HG03432 (cell line): ENCODE results near the gene RAD52.

Source experiments
- ATAC-seq: cut with Tn5 transposase; IDR thresholded peaks from one replicate; pipeline ENCODE4 v1.9.1; 2021; ENCODE audit warnings: mild to moderate bottlenecking, moderate library complexity; ENCODE audit not compliant: unreplicated experiment

Gene RAD52

DNA sequence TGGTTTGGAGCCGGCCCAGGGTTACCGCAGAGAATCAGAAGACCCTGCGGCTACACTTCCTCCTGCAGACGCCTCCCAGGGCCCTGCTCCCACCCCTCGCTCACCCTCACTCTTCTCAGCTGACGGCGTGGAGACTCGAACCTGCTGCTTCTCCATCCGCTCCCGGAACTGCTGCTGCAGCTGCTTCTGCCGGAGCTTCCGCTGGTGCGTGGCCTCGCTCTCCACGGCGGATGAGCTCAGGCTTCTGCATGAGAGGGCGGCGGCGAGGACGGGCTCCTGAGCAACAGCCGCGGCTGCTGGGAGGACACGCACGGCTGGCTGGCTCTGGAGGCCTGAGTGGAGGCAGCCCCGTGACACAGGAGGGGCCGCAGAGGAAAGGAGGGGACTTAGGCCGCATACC is 33.3 kb downstream of the RAD52 start:
- no peak for ATAC-seq

DNA sequence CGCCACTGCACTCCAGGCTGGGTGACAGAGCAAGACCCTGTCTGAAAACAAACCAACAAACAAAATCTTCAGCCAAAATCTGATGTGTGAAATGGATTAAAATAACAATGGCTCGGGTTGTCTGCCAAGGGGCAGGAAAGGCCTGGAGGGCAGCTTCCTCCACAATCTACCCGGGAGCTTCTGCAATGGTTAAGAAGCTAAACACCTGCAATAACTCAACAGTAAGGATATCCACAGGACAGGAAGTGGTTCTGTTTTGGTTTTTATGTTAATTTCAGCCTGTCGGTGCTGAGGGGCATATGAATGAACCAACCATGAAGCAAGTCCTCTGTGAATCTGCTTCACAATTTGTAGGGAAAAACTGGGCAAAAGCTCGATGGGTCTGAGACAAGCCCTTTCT is 34.4 kb downstream of the RAD52 start:
- no peak for ATAC-seq

DNA sequence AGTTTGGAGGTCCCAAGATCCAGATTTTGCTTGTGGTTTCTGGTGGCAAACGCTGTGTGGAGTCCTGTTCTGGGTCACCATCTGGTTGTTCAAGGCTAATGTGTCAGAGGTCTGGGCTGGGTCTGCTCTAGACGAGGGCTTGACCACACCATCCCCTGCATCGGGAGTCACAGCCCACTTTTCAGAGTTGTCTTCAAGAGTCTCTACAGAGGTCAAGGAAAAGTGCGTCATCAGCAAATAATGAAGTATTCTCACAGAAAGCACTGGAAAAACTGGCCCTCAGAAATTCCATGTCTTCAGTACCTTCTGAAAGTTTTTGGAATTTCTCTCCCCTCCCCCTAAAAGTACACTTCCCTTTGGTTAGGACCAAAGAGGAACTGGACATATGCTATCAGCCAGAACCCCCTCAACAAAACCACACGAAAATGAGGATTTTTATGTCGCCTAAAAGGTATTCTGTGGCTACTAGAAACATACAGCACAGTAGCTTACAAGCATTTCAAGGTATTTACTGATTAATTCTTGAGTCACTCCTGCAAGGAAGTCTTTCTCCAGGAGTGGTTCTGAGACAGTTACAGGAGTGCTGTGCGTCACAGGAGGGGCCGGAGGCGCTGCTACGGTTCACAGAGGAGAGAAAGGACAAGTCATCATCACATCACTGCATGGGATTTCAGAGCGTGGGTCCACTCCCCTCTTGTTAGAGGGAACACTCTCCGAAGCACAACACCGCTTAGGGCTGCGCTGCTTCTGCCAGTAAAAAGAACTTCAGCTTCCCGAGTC is 35.4 kb downstream of the RAD52 start:
- ATAC-seq = no peak

DNA sequence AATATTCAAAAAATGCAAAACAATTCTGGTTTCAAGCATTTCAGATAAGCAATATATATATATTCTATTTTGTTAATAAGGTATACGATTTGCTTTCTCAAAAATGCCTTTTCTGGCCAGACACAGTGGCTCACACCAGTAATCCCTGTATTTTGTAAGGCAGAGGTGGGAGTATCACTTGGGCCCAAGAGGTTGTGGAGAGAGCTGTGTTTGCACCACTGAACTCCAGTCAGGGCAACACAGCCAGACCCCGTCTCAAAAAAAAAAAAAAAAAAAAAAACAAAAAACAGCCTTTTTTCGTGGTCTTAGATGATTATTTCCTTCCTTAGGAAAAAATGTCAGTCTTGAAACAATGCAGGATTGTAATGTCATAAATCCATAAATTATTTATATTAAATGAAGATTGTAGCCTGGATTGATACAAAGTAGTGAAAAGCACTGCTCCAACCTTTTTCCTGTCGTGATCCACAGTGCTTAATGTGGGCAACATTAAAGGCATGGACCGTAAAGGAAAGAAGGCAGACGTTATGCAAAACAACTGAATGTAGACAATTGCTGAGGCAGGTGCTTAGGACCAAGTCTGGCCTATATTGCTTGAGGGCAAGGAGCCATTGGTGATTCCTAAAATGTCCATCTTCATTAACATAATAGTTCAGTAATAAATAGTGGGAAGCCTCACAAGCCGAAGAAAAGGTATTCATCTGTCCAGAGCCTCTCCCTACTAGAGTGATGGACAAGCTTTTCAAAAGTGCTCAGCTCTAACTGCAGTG is 36.8 kb downstream of the RAD52 start:
- no peak for ATAC-seq

DNA sequence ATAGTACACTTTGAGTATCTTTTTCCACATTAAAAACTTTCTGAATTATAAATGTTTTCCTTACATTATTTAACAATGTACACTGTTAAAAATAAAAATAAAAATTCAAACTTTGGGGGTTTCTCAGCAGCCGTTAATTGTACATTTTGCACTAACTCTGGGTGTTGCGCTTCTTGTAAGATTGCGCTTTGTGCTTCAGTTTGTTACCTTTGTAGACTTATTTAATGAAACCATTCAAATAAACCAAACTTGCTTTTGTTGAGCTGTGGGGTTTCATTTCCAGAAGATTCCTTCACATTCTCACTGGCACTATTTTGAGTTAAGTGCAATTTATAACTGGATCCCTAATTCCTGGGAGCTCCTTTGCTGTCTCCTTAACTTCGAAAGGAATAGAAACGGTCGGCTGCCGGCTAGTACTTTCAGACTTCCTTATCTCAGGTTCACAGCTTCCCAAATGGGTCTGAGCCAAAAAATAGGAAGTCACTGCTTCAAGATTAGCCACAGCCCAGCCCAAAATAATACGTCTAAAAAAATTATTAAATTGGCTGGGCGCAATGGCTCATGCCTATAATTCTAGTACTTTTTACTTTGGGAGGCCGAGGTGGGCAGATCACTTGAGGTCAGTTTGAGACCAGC is 38.2 kb downstream of the RAD52 start:
- ATAC-seq = no peak

DNA sequence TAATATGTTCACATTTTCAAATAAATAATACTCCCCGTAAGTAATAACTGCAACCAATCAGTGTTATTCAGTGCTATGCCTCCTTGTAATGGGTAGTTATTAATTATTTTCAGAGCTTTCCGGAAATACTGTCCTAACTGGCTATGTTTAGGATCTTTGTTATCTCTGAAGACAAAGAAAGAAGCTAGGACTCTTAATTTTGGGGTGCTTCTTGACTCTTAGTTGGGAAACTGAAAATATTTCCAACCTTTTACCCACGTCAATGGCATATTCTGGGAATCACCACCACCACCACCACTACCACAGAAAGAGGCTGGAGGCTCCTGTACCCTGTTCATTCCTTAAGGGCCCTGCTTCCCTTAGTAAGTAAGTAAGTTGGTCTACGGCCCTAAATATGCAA is 39.1 kb downstream of the RAD52 start:
- no peak for ATAC-seq

DNA sequence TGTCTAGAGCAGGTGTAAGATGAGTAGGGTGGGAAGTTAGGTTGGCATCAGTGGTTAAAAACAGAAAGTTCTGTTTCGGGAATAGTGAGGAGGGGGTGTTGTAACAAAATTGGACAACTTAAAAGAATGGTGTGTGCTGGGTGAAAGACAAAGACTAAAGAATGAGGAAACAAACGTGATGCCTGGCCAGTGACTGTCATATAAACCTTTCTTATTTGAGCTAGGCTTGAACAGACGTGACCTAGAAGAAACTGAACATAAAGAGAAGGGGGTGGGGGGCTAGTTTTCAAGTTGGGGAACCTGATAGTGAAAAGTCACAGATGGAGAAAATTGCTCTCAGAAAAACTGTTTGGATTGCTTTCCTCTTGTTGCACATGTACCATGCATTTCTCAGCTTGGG is 39.6 kb downstream of the RAD52 start:
- no peak for ATAC-seq

DNA sequence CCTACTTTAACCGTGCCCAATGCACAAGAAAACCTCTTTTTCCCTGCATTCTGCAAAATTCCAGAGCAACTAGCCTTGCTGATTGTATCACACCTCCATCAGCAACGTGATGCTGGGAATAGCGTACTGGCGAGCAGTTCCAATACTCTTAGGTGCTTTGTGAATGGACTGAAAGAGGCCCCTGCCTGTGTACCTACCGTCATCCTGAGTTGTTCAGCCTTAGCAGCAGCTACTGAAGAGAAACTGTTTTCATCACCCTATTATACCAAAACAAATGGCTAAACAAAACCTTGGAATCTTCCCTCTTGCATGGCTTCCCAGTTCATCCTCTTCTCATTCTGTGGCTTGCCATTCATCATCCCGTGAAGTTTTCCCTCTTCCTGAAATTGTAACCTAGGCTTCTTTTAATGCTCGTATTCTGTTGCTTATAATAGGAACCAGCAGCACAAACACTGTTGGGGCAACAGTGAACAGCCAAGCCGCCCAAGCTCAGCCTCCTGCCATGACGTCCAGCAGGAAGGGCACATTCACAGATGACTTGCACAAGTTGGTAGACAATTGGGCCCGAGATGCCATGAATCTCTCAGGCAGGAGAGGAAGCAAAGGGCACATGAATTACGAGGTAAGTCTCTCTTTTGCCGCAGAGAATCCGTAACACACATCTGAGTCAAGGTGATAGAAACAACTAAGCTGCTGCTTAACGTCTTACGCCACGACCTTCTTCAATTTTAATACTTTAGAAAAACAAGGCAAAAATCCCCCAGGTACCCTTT is 41.9 kb downstream of the RAD52 start:
- ATAC-seq = no peak

DNA sequence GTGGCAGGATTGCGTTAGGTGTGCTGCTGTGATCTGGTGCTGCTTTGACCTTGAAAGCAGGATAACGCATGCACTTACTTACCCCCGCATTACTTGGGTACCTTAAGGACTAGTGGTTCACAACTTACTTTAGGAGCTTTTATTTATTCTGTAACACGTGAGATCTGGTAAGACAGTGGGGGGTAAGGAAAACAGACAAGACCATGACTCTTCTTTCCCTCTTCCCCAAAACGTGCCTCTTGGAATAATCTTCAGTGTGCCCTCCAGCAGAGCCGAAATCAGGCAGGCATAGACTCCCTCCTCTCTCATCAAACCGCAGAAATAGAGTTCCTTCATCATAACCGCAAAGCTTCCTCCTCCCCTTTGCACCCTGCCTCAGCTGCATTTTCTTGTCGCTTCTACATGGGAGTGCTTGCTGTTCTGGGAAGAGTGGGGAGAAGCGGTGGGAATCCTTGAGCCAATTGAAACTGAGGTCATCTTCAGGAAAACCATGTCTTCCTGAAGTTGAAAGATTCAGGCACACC is 43.4 kb downstream of the RAD52 start:
- ATAC-seq = no peak

DNA sequence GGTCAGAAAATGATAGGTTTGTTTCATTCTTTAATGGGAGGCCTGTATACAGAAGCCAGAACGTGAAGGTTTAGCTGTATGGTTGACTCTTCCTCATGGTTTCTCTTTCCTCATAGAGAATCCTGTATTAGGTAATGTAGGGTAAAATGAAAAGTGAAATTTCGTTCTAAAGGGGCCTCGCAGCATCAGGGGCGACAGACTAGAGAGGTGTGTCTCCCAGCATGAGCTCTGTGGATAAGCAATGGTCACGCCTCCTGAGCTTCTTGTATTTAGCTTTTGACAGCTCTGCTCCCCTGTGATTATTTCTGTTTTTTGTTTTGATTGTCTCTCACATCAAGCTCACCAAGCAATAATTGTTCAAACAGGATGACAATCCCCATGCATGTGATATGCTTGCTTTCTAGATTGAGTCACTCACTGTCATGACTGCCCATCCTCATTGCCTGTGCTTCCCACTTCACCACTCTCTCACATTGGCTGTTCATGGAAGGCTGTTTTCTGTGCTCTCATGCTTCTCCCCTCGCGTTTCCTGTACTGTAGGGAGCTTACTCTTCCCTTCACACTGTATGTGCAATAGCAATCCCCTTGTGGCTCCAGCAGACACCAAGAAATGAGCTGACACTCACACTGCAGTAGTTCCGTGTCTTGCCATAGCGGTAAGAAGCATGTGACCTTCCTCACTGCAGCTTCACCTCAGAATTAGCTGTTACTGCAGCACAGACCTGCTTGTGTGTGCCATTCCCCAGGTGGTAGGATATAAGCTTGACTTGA is 44.0 kb downstream of the RAD52 start:
- no peak for ATAC-seq

DNA sequence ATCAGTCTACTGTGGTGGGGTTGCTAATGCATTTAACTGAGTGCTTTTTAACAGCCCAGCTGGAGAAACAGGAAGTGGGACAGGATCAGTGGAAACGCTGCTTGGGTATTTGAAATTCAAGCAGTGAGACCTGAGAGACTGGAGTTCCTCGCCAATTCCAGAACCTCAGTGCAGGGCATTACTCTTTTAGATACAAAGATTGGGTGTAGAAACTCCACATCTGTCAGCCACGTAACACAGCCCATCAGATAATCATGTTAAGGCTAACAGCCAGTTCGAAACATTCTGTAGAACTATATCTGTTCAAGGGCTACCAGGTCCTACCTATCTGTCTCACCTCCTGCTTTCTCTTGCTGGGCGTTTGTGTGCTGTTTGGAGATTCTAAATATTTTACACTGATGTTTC is 45.5 kb downstream of the RAD52 start:
- ATAC-seq = no peak

DNA sequence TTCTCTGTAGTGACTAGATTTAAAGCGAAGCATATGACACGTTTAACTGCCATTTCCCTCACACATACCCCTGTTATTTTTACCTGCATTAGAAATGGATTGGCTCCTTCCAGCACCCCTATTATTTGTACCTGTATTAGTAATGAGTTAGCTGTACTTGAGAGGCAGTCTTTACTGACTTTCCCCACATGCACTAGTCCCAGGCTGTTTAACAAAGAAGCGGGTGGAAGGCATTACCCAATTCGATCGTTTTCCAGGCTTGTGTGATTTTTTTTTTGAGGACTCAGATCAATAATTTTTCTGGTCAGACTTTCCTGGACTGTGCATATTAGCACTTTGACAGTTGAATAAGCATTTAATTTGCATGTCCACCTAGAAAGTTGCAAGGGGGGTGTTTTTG is 46.4 kb downstream of the RAD52 start:
- ATAC-seq = no peak

DNA sequence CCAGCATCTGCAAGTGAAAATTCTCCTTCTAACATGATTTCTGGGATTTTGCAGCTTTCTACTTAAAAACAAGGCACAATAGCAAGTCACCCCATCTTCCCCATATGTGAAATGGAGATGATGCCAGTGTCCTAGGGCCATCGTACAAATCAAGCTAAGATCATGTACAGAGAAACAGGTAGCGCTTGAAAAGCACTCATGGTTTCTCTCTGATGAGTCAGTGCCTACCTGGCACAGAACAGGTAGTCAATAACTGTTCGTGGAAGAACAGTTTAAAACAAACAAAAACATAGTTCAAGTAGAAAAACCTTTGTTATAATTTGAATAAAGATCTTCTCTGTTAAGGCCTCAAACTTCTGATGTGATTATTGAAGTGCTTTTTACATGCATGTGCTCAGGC is 46.9 kb downstream of the RAD52 start:
- no peak for ATAC-seq

DNA sequence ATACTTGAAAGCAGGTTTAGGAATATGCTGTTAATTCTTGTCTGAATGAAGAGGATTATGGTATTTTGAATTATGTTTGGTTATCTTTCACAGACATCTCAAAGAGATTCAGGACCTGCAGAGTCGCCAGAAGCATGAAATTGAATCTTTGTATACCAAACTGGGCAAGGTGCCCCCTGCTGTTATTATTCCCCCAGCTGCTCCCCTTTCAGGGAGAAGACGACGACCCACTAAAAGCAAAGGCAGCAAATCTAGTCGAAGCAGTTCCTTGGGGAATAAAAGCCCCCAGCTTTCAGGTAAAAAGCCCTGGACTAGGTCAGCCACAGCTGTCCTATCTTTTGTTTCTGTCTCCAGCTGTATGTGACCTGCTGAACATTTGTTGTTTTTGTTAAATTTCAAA is 52.1 kb downstream of the RAD52 start:
- no peak for ATAC-seq

DNA sequence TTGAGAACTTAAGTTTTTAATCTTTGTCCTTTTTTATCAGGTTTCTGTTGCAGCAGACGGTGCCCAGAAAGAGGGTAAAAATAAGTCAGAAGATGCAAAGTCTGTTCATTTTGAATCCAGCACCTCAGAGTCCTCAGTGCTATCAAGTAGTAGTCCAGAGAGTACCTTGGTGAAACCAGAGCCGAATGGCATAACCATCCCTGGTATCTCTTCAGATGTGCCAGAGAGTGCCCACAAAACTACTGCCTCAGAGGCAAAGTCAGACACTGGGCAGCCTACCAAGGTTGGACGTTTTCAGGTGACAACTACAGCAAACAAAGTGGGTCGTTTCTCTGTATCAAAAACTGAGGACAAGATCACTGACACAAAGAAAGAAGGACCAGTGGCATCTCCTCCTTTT is 53.5 kb downstream of the RAD52 start:
- ATAC-seq = no peak

DNA sequence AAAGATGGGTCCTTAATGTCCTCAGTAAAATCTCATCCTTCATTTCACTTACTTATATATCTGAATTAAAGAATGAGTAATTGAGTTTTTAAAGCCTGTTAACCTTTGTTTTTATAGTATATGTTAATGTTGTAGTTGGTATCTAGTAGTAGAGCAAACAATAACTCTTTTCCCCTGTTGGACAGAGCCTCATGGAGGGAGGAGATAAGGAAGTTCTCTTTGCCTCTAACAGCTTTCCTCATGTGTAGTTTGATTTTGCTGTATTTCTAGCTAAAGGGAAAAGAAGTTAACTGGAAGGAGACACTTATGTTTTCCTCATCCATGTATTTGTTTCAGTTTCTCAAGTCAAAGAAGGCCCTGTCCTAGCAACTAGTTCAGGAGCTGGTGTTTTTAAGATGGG is 55.3 kb downstream of the RAD52 start:
- ATAC-seq = no peak

DNA sequence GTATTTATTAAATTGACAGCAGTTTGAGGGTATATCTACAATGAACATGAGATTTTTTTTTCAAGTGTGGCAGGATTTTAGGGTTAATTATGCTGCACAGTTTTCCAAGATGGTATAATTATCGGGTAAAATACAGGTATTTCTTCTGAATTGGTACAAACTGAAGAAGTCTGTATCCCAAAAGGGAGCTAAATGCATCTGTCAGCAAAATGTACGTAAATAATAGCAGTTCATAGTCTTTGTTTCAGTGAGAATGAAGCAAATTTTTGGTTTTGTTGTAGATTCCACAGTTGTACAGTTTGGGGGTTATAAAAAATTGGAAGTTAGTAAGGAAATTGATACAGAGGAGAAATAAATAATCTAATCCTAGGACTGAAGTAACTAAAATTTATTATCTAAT is 63.3 kb downstream of the RAD52 start:
- no peak for ATAC-seq

DNA sequence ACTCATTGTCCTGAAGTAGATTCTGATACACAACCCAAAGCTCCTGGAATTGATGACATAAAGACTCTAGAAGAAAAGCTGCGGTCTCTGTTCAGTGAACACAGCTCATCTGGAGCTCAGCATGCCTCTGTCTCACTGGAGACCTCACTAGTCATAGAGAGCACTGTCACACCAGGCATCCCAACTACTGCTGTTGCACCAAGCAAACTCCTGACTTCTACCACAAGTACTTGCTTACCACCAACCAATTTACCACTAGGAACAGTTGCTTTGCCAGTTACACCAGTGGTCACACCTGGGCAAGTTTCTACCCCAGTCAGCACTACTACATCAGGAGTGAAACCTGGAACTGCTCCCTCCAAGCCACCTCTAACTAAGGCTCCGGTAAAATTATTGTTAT is 63.8 kb downstream of the RAD52 start:
- no peak for ATAC-seq

DNA sequence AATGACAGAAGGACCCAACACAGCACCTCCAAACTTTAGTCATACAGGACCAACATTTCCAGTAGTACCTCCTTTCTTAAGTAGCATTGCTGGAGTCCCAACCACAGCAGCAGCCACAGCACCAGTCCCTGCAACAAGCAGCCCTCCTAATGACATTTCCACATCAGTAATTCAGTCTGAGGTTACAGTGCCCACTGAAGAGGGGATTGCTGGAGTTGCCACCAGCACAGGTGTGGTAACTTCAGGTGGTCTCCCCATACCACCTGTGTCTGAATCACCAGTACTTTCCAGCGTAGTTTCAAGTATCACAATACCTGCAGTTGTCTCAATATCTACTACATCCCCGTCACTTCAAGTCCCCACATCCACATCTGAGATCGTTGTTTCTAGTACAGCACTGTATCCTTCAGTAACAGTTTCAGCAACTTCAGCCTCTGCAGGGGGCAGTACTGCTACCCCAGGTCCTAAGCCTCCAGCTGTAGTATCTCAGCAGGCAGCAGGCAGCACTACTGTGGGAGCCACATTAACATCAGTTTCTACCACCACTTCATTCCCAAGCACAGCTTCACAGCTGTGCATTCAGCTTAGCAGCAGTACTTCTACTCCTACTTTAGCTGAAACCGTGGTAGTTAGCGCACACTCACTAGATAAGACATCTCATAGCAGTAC is 64.6 kb downstream of the RAD52 start:
- ATAC-seq = no peak

DNA sequence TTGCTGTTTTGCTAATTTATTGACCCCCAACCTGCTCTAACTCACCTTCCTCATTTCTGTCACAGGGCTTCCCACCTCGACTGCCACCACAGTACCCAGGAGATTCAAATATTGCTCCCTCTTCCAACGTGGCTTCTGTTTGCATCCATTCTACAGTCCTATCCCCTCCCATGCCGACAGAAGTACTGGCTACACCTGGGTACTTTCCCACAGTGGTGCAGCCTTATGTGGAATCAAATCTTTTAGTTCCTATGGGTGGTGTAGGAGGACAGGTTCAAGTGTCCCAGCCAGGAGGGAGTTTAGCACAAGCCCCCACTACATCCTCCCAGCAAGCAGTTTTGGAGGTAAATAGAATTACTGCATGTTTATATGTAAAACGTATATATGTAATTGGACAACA is 68.8 kb downstream of the RAD52 start:
- ATAC-seq = no peak
